ENCODE measurements around the gene HDAC4. TPM values are rescaled to one million over a fixed set of nuclear protein-coding genes. Genes with fewer than 3 reads are reported as not detected.

HDAC4 gene
- total and polyA plus RNA-seq, 2 donors = 24.4 to 29.5 TPM

DNA sequence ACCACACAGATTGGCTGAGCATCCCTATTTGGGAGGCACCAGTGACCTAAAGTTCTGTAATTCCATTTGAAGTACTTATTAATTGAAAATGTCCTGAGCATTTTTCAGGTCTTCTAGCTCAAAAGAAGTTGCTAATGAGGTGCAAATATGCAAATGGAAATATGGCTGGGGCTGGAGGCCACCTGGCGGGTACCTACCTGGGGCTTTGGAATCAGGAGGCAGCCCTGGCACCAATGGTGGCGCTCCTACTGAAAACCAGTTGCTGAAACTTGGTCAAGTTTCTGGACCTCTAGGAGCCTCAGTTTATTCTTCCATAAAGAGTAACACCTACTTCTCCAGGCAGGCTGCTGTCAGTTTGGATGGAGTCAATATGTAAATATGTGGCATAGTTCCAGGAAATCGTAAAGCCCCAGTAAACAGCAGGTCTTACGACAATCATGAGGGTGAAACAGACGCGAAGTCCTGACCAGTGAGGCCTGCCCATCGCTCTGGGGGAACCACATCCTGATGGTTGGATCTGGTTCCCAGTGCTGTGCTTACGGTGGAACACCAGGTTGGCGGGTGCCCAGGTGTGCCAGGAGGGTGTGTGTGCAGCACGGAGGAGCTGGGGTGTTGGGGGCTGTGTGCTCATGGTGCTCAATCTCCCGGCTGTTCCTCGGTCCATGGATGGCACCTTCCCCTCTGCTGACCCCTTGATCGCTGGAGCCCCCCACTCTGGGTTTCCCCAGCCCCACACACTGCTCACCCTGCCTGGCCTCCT lies 366.8 kb downstream of the HDAC4 start:
- Histone ChIP-seq H3K4me1 (ENCODE audit: insufficient read depth) (no peaks in the 10 kb centered on the region), H3K36me3 (ENCODE audit: insufficient read depth) (no peaks in the 10 kb centered on the region), H3K27ac (ENCODE audit: low read depth) (no peak overlapping the region), H3K4me3 (ENCODE audit: low read depth, low read length) (no peak overlapping the region)
- 82% methylated on average over 13 of the region's 13 CpGs for WGBS
- DNase-seq (ENCODE audit: extremely low spot score) = no peak

GRCh38 chr2:239029958-239030357 lies 370.9 kb downstream of the HDAC4 start:
- Histone ChIP-seq H3K4me3 (ENCODE audit: low read depth, low read length) (no peak overlapping the region), H3K36me3 (ENCODE audit: insufficient read depth) (no peaks in the 10 kb centered on the region), H3K4me1 (ENCODE audit: insufficient read depth) (no peaks in the 10 kb centered on the region), H3K27ac (ENCODE audit: low read depth) (no peak overlapping the region)
- WGBS = 82% methylated on average over 9 of the region's 9 CpGs
- DNase-seq (ENCODE audit: extremely low spot score) = no peak

DNA sequence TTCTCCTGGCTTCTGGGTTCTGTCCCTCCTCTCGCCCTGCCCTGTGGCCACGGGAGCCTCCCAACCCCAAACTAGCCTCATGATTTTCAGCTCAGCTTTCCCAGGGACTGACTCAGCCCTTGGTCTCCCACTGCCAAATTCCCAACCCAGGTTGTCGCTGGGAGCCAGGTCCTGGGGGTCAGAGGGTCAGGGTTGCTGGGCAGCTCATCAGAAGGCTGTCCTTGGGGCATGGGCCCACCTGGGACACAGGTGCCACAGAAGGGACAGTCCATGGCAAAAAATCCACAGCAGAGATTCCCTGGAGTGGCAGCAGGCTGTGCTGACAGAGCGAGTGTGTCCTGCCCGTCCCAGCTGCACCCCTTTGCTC lies 372.6 kb downstream of the HDAC4 start:
- no peaks in the 10 kb centered on the region for H3K36me3 ChIP-seq (ENCODE audit: insufficient read depth)
- DNase-seq (ENCODE audit: extremely low spot score) = no peak
- no peaks in the 10 kb centered on the region for H3K4me1 ChIP-seq (ENCODE audit: insufficient read depth)
- no peak overlapping the region for H3K4me3 ChIP-seq (ENCODE audit: low read depth, low read length)
- no peak overlapping the region for H3K27ac ChIP-seq (ENCODE audit: low read depth)
- WGBS = 85% methylated on average over 5 of the region's 5 CpGs

DNA sequence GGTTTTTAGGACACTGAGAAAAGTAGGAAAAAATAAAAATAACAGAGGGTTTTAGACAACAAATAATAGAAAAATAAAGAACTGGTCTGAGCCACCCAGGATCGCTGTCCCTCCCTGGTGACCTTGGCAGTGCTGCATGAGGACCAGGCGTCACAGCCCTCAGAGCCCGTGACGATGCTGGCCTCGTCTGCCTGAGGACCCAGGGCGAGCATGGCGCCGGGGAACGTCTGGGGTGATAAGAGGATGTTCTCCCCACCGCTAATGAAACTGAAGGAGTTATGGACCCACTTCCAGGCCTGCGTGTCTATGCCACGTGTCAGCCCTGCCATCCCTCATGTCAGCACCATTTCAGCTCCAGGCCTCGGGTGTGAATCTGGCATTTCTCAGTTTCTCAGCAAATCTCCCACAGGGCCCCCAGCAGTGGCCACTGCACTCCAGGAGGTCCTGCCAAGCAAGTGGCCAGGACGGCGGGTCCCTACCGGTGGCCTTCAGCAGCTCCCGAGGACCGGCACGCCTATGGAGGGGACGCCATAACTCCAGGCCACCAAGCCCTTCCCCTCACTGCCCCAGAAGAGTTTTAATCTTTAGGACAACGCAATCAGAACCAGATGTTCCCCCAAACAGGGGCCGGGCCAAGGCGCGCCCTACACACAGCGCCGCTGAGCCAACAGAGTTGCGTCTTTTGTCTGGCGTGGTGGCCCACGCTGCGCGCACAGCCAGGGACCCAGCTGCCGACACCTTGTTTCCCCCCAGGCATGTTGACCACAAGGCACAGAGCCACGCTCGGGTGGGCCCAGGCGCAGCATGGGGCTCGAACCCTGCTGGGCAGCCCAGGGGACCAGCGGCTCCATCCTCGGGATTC lies 373.2 kb downstream of the HDAC4 start:
- no peak overlapping the region for H3K27ac ChIP-seq (ENCODE audit: low read depth)
- no peaks in the 10 kb centered on the region for H3K4me1 ChIP-seq (ENCODE audit: insufficient read depth)
- H3K36me3 ChIP-seq (ENCODE audit: insufficient read depth) = no peaks in the 10 kb centered on the region
- DNase-seq (ENCODE audit: extremely low spot score) = no peak
- H3K4me3 ChIP-seq (ENCODE audit: low read depth, low read length) = no peak overlapping the region
- 93% methylated on average over 38 of the region's 38 CpGs for WGBS

GRCh38 chr2:239026711-239027361 lies 374.0 kb downstream of the HDAC4 start:
- H3K4me1 ChIP-seq (ENCODE audit: insufficient read depth) = no peaks in the 10 kb centered on the region
- no peaks in the 10 kb centered on the region for H3K36me3 ChIP-seq (ENCODE audit: insufficient read depth)
- H3K4me3 ChIP-seq (ENCODE audit: low read depth, low read length) = no peak overlapping the region
- no peak for DNase-seq (ENCODE audit: extremely low spot score)
- no peak overlapping the region for H3K27ac ChIP-seq (ENCODE audit: low read depth)
- 63% methylated on average over 25 of the region's 25 CpGs for WGBS

- 60% methylated on average over 14 of the region's 14 CpGs for whole genome bisulfite sequencing
- DNase-seq (ENCODE audit: extremely low spot score) = no peak
Observed at GRCh38 chr2:239025951-239026461, 374.8 kb downstream of the HDAC4 start.

DNA sequence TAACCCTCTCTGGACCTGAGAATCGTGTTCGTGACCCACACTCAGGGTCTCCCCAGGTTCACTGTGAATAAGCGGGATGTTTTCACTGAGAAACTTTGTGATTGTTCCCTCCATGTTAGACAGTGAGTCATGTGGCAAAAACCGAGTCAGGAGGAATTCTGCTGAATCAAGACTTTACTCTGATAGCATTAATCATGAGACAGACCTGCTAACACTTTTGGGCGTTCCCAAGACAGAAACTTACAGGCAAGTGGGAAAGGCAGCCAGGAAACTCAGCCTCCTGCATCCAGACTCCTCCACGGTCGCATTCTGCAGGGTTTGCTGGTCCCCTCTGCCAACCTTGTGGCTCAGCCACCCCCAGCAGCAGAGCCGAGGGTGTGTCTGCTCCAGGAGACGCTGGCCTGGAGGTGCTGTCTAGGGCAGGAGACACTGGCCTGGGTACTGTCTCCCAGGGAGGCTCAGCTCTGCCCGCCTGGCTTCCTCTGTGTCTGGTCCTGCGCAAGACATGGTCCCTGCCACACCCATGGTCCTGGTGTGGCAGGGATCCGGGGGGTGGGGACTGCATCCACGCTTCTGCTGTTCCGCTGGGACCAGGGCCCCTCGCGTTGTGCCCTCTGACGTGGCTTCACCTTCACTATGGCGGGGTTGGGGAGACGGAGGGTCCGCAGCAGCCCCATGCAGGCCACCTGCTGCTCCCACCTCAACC lies 375.6 kb downstream of the HDAC4 start:
- no peak for DNase-seq (ENCODE audit: extremely low spot score)
- 65% methylated on average over 20 of the region's 20 CpGs for WGBS
- Histone ChIP-seq H3K36me3 (ENCODE audit: insufficient read depth) (no peaks in the 10 kb centered on the region), H3K27ac (ENCODE audit: low read depth) (no peak overlapping the region), H3K4me3 (ENCODE audit: low read depth, low read length) (no peak overlapping the region), H3K4me1 (ENCODE audit: insufficient read depth) (no peaks in the 10 kb centered on the region)

More at GRCh38 chr2:239025951-239026461, 374.8 kb downstream of the HDAC4 start:
- Histone ChIP-seq H3K36me3 (ENCODE audit: insufficient read depth) (no peaks in the 10 kb centered on the region), H3K4me3 (ENCODE audit: low read depth, low read length) (no peak overlapping the region), H3K27ac (ENCODE audit: low read depth) (no peak overlapping the region), H3K4me1 (ENCODE audit: insufficient read depth) (no peaks in the 10 kb centered on the region)

GRCh38 chr2:239024226-239024625 lies 376.6 kb downstream of the HDAC4 start:
- Histone ChIP-seq H3K36me3 (ENCODE audit: insufficient read depth) (no peaks in the 10 kb centered on the region), H3K4me1 (ENCODE audit: insufficient read depth) (no peaks in the 10 kb centered on the region), H3K4me3 (ENCODE audit: low read depth, low read length) (no peak overlapping the region), H3K27ac (ENCODE audit: low read depth) (no peak overlapping the region)
- 90% methylated on average over 7 of the region's 7 CpGs for WGBS
- no peak for DNase-seq (ENCODE audit: extremely low spot score)

DNA sequence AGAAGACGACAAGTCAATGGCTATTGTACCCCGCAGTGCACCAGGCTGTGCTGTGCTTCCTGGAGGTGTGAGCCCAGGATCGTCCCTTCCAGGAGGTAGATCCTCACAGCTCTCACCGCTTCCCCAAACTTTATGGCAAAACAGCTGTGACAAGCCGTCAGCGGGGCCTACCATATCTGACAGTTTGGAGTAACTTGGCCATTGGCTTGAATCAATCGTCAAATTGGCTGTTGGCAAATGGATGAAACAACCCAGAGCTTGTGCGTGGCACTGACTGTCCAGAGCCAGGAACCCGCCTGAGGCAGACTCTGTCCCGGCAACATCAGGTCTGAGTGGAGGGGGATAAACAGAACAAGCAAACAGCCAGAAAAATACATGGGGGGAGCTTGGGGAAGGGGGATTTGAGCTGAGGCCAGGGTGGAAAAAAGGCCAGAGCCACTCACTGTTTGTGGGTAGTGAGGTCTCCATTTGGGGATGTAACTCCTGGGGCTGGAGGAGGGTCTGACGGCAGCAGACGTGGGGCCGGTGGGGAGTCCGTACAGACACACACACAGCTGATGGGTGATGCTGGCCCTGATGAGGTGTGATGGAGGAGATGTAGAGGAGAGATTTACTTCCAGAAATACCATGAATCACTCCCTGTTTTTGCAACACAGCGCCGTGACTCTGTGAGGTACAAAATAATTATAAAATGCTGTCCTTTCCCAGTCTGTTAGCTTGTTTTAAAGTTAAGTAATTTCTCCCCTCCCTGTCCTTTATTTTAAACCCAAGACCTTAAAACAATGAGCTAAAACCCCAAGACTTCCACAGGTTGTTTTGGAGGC lies 378.2 kb downstream of the HDAC4 start:
- no peak for DNase-seq (ENCODE audit: extremely low spot score)
- whole genome bisulfite sequencing = 89% methylated on average over 16 of the region's 16 CpGs
- H3K36me3 ChIP-seq (ENCODE audit: insufficient read depth) = no peaks in the 10 kb centered on the region
- no peak overlapping the region for H3K4me3 ChIP-seq (ENCODE audit: low read depth, low read length)
- H3K4me1 ChIP-seq (ENCODE audit: insufficient read depth) = no peaks in the 10 kb centered on the region
- H3K27ac ChIP-seq (ENCODE audit: low read depth) = no peak overlapping the region

GRCh38 chr2:239021651-239022436 lies 379.0 kb downstream of the HDAC4 start:
- no peak overlapping the region for H3K27ac ChIP-seq (ENCODE audit: low read depth)
- H3K4me3 ChIP-seq (ENCODE audit: low read depth, low read length) = no peak overlapping the region
- no peak for DNase-seq (ENCODE audit: extremely low spot score)
- no peaks in the 10 kb centered on the region for H3K4me1 ChIP-seq (ENCODE audit: insufficient read depth)
- WGBS = 88% methylated on average over 18 of the region's 18 CpGs
- no peaks in the 10 kb centered on the region for H3K36me3 ChIP-seq (ENCODE audit: insufficient read depth)

- WGBS = 81% methylated on average over 6 of the region's 6 CpGs
- Histone ChIP-seq H3K4me3 (ENCODE audit: low read depth, low read length) (no peak overlapping the region), H3K36me3 (ENCODE audit: insufficient read depth) (no peaks in the 10 kb centered on the region), H3K27ac (ENCODE audit: low read depth) (no peak overlapping the region), H3K4me1 (ENCODE audit: insufficient read depth) (no peaks in the 10 kb centered on the region)
- no peak for DNase-seq (ENCODE audit: extremely low spot score)
Observed at GRCh38 chr2:239021224-239021623, 379.6 kb downstream of the HDAC4 start.

DNA sequence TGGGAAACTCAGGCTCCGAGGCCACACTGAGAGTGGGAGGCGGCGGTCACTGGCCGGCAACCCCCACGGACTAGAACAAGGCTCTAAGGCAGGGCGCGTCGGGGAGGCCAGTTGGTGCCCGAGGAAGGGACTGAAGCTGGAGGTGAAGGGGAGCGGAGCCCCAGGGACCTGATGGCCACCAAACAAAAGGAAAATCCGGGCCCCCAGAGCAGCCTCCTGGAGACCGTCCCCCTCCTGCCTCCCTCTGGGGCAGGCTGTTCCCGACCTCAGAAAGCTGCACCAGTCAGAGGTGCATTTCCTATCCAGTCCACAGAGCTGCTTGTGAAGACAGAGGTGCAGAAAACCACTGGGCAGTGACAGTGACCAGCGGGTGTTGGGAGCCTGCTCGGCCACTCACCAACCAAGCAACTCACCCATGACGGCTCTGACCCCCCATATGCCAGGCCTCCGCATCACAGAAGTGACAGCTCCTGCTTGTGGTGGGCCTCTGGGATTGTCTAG lies 380.2 kb downstream of the HDAC4 start:
- Histone ChIP-seq H3K36me3 (ENCODE audit: insufficient read depth) (no peaks in the 10 kb centered on the region), H3K27ac (ENCODE audit: low read depth) (no peak overlapping the region), H3K4me1 (ENCODE audit: insufficient read depth) (no peaks in the 10 kb centered on the region), H3K4me3 (ENCODE audit: low read depth, low read length) (no peak overlapping the region)
- no peak for DNase-seq (ENCODE audit: extremely low spot score)
- 94% methylated on average over 17 of the region's 17 CpGs for WGBS

Data from urinary bladder (tissue), 4 donors.